K562 (cell line): Measurements from ENCODE around the gene CHST8. TPM values are rescaled to one million over a fixed set of nuclear protein-coding genes. Genes with fewer than 3 reads are reported as not detected.

Experiments used
- ATAC-seq: fragments of 200-7000 bp; cut with Tn5 transposase; 3 replicates; pipeline ENCODE4 v1.9.1; 2020; ENCODE audit warnings: moderate library complexity
- BruUV-seq: library from RNA; stranded (reverse); fragments of 400-500 nt; replicated peaks from 2 replicates; lab custom pipeline; 2021; lab: Mats Ljungman, UMichigan
- CTCF ChIA-PET: fragments of 300-600 bp; formaldehyde crosslinking; extraction: SDS; loops from one replicate; lab custom pipeline; 2021; ENCODE audit warnings: low intra/inter-chr PET ratio; lab: Yijun Ruan, JAX
- POLR2A ChIA-PET: fragments of 300-600, 350-650 bp; sonication (Branson Sonifier 250); formaldehyde crosslinking; extraction: SDS; loops from one replicate; lab custom pipeline; 2021; ENCODE audit warnings: antibody characterized with exemption, inconsistent platforms; lab: Yijun Ruan, JAX
- DNase-seq, 4 experiments: peaks; one replicate each; pipeline versions ENCODE4 v3.0.0 to v3.0.0-alpha.2; 2011 to 2018; ENCODE audit warnings: low spot score in 3 of 4, mixed read lengths in 3 of 4; ENCODE audit errors: extremely low read depth in 1 of 4
- FAIRE-seq: peaks from 2 replicates; lab custom pipeline; 2011; peaks lifted over from hg19 to GRCh38; lab: Jason Lieb, UNC
- H2AFZ ChIP-seq: 2 replicates; pipeline ENCODE4 v1.6.0; 2011; ENCODE audit warnings: low read depth, low read length, control low read depth, inconsistent platforms
- H3K27ac ChIP-seq: fragments of 200-600 bp; 3 replicates; pipeline ENCODE4 v1.8.0; 2011; ENCODE audit warnings: low read depth, mild to moderate bottlenecking, control low read depth, inconsistent platforms, low read length, moderate library complexity, mixed read lengths; ENCODE audit errors: extremely low read depth
- H3K27me3 ChIP-seq, 2 experiments: fragments of 300-600 bp in 1 of 2; 2 replicates in 1 of 2; 3 replicates in 1 of 2; pipeline versions ENCODE4 v1.6.0 to v1.8.0; 2011; ENCODE audit warnings: inconsistent platforms in 2 of 2, low read length in 2 of 2, mild to moderate bottlenecking in 1 of 2, mixed read lengths in 1 of 2, moderate library complexity in 1 of 2; ENCODE audit not compliant: control insufficient read depth in 2 of 2, insufficient read depth in 2 of 2
- H3K36me3 ChIP-seq: fragments of 300-600 bp; 3 replicates; pipeline ENCODE4 v1.8.0; 2011; ENCODE audit warnings: mild to moderate bottlenecking, low read length, inconsistent platforms; ENCODE audit not compliant: control insufficient read depth, insufficient read depth
- H3K4me1 ChIP-seq, 2 experiments: fragments of 200-600 bp in 1 of 2; replicated peaks in 1 of 2; 2 replicates in 1 of 2; 3 replicates in 1 of 2; pipeline versions ENCODE4 v1.5.1 to v1.8.0; 2011; ENCODE audit warnings: inconsistent platforms in 2 of 2, low read length in 2 of 2, mild to moderate bottlenecking in 1 of 2, mixed read lengths in 1 of 2, moderate library complexity in 1 of 2; ENCODE audit not compliant: control insufficient read depth in 2 of 2, insufficient read depth in 2 of 2
- H3K4me2 ChIP-seq: 2 replicates; pipeline ENCODE4 v1.6.1; 2011; ENCODE audit warnings: low read length, control low read depth, inconsistent platforms, mixed read lengths; ENCODE audit not compliant: insufficient read depth
- H3K4me3 ChIP-seq: fragments of 200-600 bp; sonication (generic), shearing (Covaris generic); 2 replicates; pipeline ENCODE4 v1.5.1; 2016; ENCODE audit warnings: control low read depth, inconsistent platforms
- H3K79me2 ChIP-seq: fragments of 200-600 bp; 3 replicates; pipeline ENCODE4 v1.8.0; 2011; ENCODE audit warnings: low read length, inconsistent platforms; ENCODE audit not compliant: control insufficient read depth, insufficient read depth
- H3K9ac ChIP-seq, 2 experiments: 2 replicates each; pipeline versions ENCODE4 v1.6.0 to v1.6.1; 2011; ENCODE audit warnings: low read depth in 2 of 2, low read length in 2 of 2, control low read depth in 1 of 2, inconsistent platforms in 1 of 2, mild to moderate bottlenecking in 1 of 2, mixed read lengths in 1 of 2; ENCODE audit not compliant: insufficient read depth in 1 of 2
- H3K9me1 ChIP-seq: one replicate; pipeline ENCODE4 v1.6.0; 2011; ENCODE audit warnings: inconsistent platforms, mild to moderate bottlenecking, low read length, moderate library complexity; ENCODE audit not compliant: control insufficient read depth, insufficient read depth
- H3K9me3 ChIP-seq: replicated peaks from 2 replicates; pipeline ENCODE4 v1.5.1; 2011; ENCODE audit warnings: low read depth, low read length, inconsistent platforms; ENCODE audit not compliant: control insufficient read depth, insufficient read depth
- H4K20me1 ChIP-seq: replicated peaks from 2 replicates; pipeline ENCODE4 v1.6.1; 2011; ENCODE audit warnings: low read length, inconsistent platforms, mixed read lengths; ENCODE audit not compliant: control insufficient read depth, insufficient read depth
- CEBPB ChIP-seq: fragments of 450-650 bp; IDR thresholded peaks from 2 replicates; pipeline ENCODE4 v1.6.1; 2016; ENCODE audit warnings: missing genetic modification characterization, missing compliant biosample characterization
- EP300 ChIP-seq: IDR thresholded peaks from 2 replicates; pipeline ENCODE4 v1.6.1; 2012; ENCODE audit warnings: low read length, improper control_type of control experiment
- HDGF ChIP-seq: fragments of 450-650 bp; IDR thresholded peaks from 2 replicates; pipeline ENCODE4 v1.6.1; 2016
- NR3C1 ChIP-seq: sonication (generic); formaldehyde crosslinking; IDR thresholded peaks from 2 replicates; pipeline ENCODE4 v1.8.1; 2022; ENCODE audit warnings: missing genetic modification reagents
- POLR2AphosphoS2 ChIP-seq: IDR thresholded peaks from 2 replicates; pipeline ENCODE4 v1.6.1; 2012; ENCODE audit warnings: low read length, improper control_type of control experiment
- STAT6 ChIP-seq: sonication (generic); formaldehyde crosslinking; IDR thresholded peaks from 2 replicates; pipeline ENCODE4 v1.8.1; 2023; ENCODE audit warnings: mild to moderate bottlenecking, missing genetic modification reagents
- TCF3 ChIP-seq: sonication (generic); formaldehyde crosslinking; IDR thresholded peaks from 2 replicates; pipeline ENCODE4 v1.4.0; 2020; ENCODE audit warnings: mild to moderate bottlenecking, missing genetic modification reagents
- ZNF444 ChIP-seq: fragments of 250-450 bp; sonication (Bioruptor Pico); IDR thresholded peaks from 2 replicates; pipeline ENCODE4 v1.4.0; 2020; ENCODE audit warnings: mild to moderate bottlenecking, moderate library complexity
- WGBS: fragments of 100-300 bp; shearing (Covaris generic); methylation state at CpG from one replicate; pipeline ENCODE4 v1.1.6; 2016; ENCODE audit warnings: low coverage, mixed read lengths; ENCODE audit not compliant: insufficient coverage; ENCODE audit errors: missing lambda C conversion rate; 5-methylcytosine and 5-hydroxymethylcytosine counted together
- in situ Hi-C: fragments of 300-500 bp; cut with MboI; formaldehyde crosslinking; loops from 4 replicates; pipeline ENCODE4 v1.15.0; 2018; ENCODE audit warnings: inconsistent platforms, mixed read lengths
- intact Hi-C: fragments of 100-400 bp; cut with micrococcal nuclease; formaldehyde crosslinking; loops from 2 replicates; pipeline ENCODE4 v1.14.2; 2022
- polyA plus RNA-seq, 8 experiments: library from polyadenylated mRNA; depleted of rRNA in 4 of 8; stranded (reverse) in 5 of 8; unstranded in 3 of 8; fragments of >200 nt; fragmentation: Nextera tagmentation in 2 of 8; fragmentation: Illumina TruSeq in 1 of 8; extraction: Ambion mirVana in 2 of 8; extraction: Trizol in 1 of 8; gene quantifications; 2 replicates each; pipeline versions ENCODE4 v1.2.1 to v1.2.3, GENCODE V29; 2011 to 2014; ENCODE audit warnings: inconsistent platforms in 1 of 8, missing spikeins in 1 of 8
- total RNA-seq, 7 experiments: library from RNA; depleted of rRNA in 6 of 7; stranded (reverse); fragments of >200 nt in 6 of 7; fragmentation: Illumina TruSeq in 2 of 7; extraction: Trizol in 2 of 7; gene quantifications; 2 replicates each; pipeline versions ENCODE4 v1.2.1 to v1.2.3, GENCODE V29; 2011 to 2021; ENCODE audit warnings: low replicate concordance in 1 of 7

Gene CHST8
- total and polyA plus RNA-seq, 9 of the 15 experiments (the other 6 are each of a cell fraction or from before 2014, with no cell fraction given) = 0.11 TPM; not detected in 8

GRCh38 chr19:33769208-33769607 lies 147.5 kb downstream of the CHST8 start:
- no TSS peak for BruUV-seq
- no peak overlapping the region for H2AFZ ChIP-seq
- WGBS = 0% methylated on average over 6 of the region's 6 CpGs
- intact Hi-C loops (no loop called here), in situ Hi-C loops (no loop called here)
- peaks cover 0 to 55% of the 10 kb centered on the region in 2 experiments; a peak in 3 of 5 replicates for H3K27me3 ChIP-seq
- no peak for ATAC-seq
- H4K20me1 ChIP-seq = peaks cover 23% of the 10 kb centered on the region
- H3K4me1 ChIP-seq = peaks cover 0 to 8% of the 10 kb centered on the region in 2 experiments; a peak in 1 of 5 replicates
- no peak overlapping the region for H3K4me3 ChIP-seq
- no peak for FAIRE-seq
- H3K36me3 ChIP-seq = no peaks in the 10 kb centered on the region
- H3K9me1 ChIP-seq = no peaks in the 10 kb centered on the region
- ChIA-PET CTCF (interaction anchor here (1.1 kb wide), 1 partner anchor 353 kb away, joined by 3 read pairs; no protein-coding TSS in a partner anchor), POLR2A (interaction anchor here (1.1 to 1.2 kb wide), 2 partner anchors 9 to 351 kb away, joined by 3 read pairs; no protein-coding TSS in a partner anchor)
- no peak overlapping the region for H3K9ac ChIP-seq
- no peaks in the 10 kb centered on the region for H3K9me3 ChIP-seq
- TF ChIP-seq TCF3 (CRISPR knock-in tag) = no peak
- no peak for TF ChIP-seq HDGF
- TF ChIP-seq STAT6 (CRISPR knock-in tag) = no peak
- TF ChIP-seq NR3C1 (CRISPR knock-in tag) = no peak
- TF ChIP-seq POLR2AphosphoS2 = no peak
- TF ChIP-seq EP300 = no peak
- TF ChIP-seq ZNF444 (CRISPR knock-in tag) = no peak
- no peak for TF ChIP-seq CEBPB (tag)
- no peak for DNase-seq
- no peaks in the 10 kb centered on the region for H3K79me2 ChIP-seq
- H3K4me2 ChIP-seq = no peak overlapping the region
- no peak overlapping the region for H3K27ac ChIP-seq
